K562 (cell line): ENCODE measurements around the gene CAMK1D. TPM values are rescaled to one million over a fixed set of nuclear protein-coding genes. Genes with fewer than 3 reads are reported as not detected.

Experiments
- ATAC-seq: fragments of 200-7000 bp; cut with Tn5 transposase; 3 replicates; pipeline ENCODE4 v1.9.1; 2020; ENCODE audit warnings: moderate library complexity
- BruUV-seq: library from RNA; stranded (reverse); fragments of 400-500 nt; replicated peaks from 2 replicates; lab custom pipeline; 2021; lab: Mats Ljungman, UMichigan
- CTCF ChIA-PET: fragments of 300-600 bp; formaldehyde crosslinking; extraction: SDS; loops from one replicate; lab custom pipeline; 2021; ENCODE audit warnings: low intra/inter-chr PET ratio; lab: Yijun Ruan, JAX
- POLR2A ChIA-PET: fragments of 300-600, 350-650 bp; sonication (Branson Sonifier 250); formaldehyde crosslinking; extraction: SDS; loops from one replicate; lab custom pipeline; 2021; ENCODE audit warnings: antibody characterized with exemption, inconsistent platforms; lab: Yijun Ruan, JAX
- DNase-seq, 4 experiments: peaks; one replicate each; pipeline versions ENCODE4 v3.0.0 to v3.0.0-alpha.2; 2011 to 2018; ENCODE audit warnings: low spot score in 3 of 4, mixed read lengths in 3 of 4; ENCODE audit errors: extremely low read depth in 1 of 4
- FAIRE-seq: peaks from 2 replicates; lab custom pipeline; 2011; peaks lifted over from hg19 to GRCh38; lab: Jason Lieb, UNC
- H2AFZ ChIP-seq: 2 replicates; pipeline ENCODE4 v1.6.0; 2011; ENCODE audit warnings: low read depth, low read length, control low read depth, inconsistent platforms
- H3K27ac ChIP-seq: fragments of 200-600 bp; 3 replicates; pipeline ENCODE4 v1.8.0; 2011; ENCODE audit warnings: low read depth, mild to moderate bottlenecking, control low read depth, inconsistent platforms, low read length, moderate library complexity, mixed read lengths; ENCODE audit errors: extremely low read depth
- H3K27me3 ChIP-seq, 2 experiments: fragments of 300-600 bp in 1 of 2; 2 replicates in 1 of 2; 3 replicates in 1 of 2; pipeline versions ENCODE4 v1.6.0 to v1.8.0; 2011; ENCODE audit warnings: inconsistent platforms in 2 of 2, low read length in 2 of 2, mild to moderate bottlenecking in 1 of 2, mixed read lengths in 1 of 2, moderate library complexity in 1 of 2; ENCODE audit not compliant: control insufficient read depth in 2 of 2, insufficient read depth in 2 of 2
- H3K36me3 ChIP-seq: fragments of 300-600 bp; 3 replicates; pipeline ENCODE4 v1.8.0; 2011; ENCODE audit warnings: mild to moderate bottlenecking, low read length, inconsistent platforms; ENCODE audit not compliant: control insufficient read depth, insufficient read depth
- H3K4me1 ChIP-seq, 2 experiments: fragments of 200-600 bp in 1 of 2; replicated peaks in 1 of 2; 2 replicates in 1 of 2; 3 replicates in 1 of 2; pipeline versions ENCODE4 v1.5.1 to v1.8.0; 2011; ENCODE audit warnings: inconsistent platforms in 2 of 2, low read length in 2 of 2, mild to moderate bottlenecking in 1 of 2, mixed read lengths in 1 of 2, moderate library complexity in 1 of 2; ENCODE audit not compliant: control insufficient read depth in 2 of 2, insufficient read depth in 2 of 2
- H3K4me2 ChIP-seq: 2 replicates; pipeline ENCODE4 v1.6.1; 2011; ENCODE audit warnings: low read length, control low read depth, inconsistent platforms, mixed read lengths; ENCODE audit not compliant: insufficient read depth
- H3K4me3 ChIP-seq: fragments of 200-600 bp; sonication (generic), shearing (Covaris generic); 2 replicates; pipeline ENCODE4 v1.5.1; 2016; ENCODE audit warnings: control low read depth, inconsistent platforms
- H3K79me2 ChIP-seq: fragments of 200-600 bp; 3 replicates; pipeline ENCODE4 v1.8.0; 2011; ENCODE audit warnings: low read length, inconsistent platforms; ENCODE audit not compliant: control insufficient read depth, insufficient read depth
- H3K9ac ChIP-seq, 2 experiments: 2 replicates each; pipeline versions ENCODE4 v1.6.0 to v1.6.1; 2011; ENCODE audit warnings: low read depth in 2 of 2, low read length in 2 of 2, control low read depth in 1 of 2, inconsistent platforms in 1 of 2, mild to moderate bottlenecking in 1 of 2, mixed read lengths in 1 of 2; ENCODE audit not compliant: insufficient read depth in 1 of 2
- H3K9me1 ChIP-seq: one replicate; pipeline ENCODE4 v1.6.0; 2011; ENCODE audit warnings: inconsistent platforms, mild to moderate bottlenecking, low read length, moderate library complexity; ENCODE audit not compliant: control insufficient read depth, insufficient read depth
- H3K9me3 ChIP-seq: replicated peaks from 2 replicates; pipeline ENCODE4 v1.5.1; 2011; ENCODE audit warnings: low read depth, low read length, inconsistent platforms; ENCODE audit not compliant: control insufficient read depth, insufficient read depth
- H4K20me1 ChIP-seq: replicated peaks from 2 replicates; pipeline ENCODE4 v1.6.1; 2011; ENCODE audit warnings: low read length, inconsistent platforms, mixed read lengths; ENCODE audit not compliant: control insufficient read depth, insufficient read depth
- BCL6 ChIP-seq: fragments of 250-450 bp; sonication (Bioruptor Pico); IDR thresholded peaks from 2 replicates; pipeline ENCODE4 v1.4.0; 2020
- E2F8 ChIP-seq: fragments of 450-650 bp; IDR thresholded peaks from 2 replicates; pipeline ENCODE4 v1.7.1; 2018; ENCODE audit warnings: mild to moderate bottlenecking, low read depth; ENCODE audit not compliant: partially characterized antibody
- ELF1 ChIP-seq: fragments of 200-800 bp; sonication (Bioruptor generic); IDR thresholded peaks from 2 replicates; pipeline ENCODE4 v1.6.1; 2016; ENCODE audit warnings: missing genetic modification characterization, missing compliant biosample characterization
- EP300 ChIP-seq: IDR thresholded peaks from 2 replicates; pipeline ENCODE4 v1.6.1; 2012; ENCODE audit warnings: low read length, improper control_type of control experiment
- HMG20B ChIP-seq: fragments of 250-450 bp; sonication (Bioruptor Pico); IDR thresholded peaks from 2 replicates; pipeline ENCODE4 v1.5.0; 2021; ENCODE audit warnings: mild to moderate bottlenecking
- HOXB6 ChIP-seq: fragments of 250-450 bp; sonication (Bioruptor Pico); IDR thresholded peaks from 2 replicates; pipeline ENCODE4 v1.5.1; 2022; ENCODE audit warnings: mild to moderate bottlenecking, borderline replicate concordance
- LEF1 ChIP-seq: fragments of 450-650 bp; IDR thresholded peaks from 2 replicates; pipeline ENCODE4 v1.6.1; 2016; ENCODE audit warnings: mild to moderate bottlenecking
- NEUROD1 ChIP-seq: fragments of 150-350 bp; IDR thresholded peaks from 2 replicates; pipeline ENCODE4 v1.6.1; 2014; ENCODE audit warnings: borderline replicate concordance, low read length, low read depth; ENCODE audit not compliant: partially characterized antibody
- NFIX ChIP-seq: fragments of 250-450 bp; sonication (Bioruptor Pico); IDR thresholded peaks from 2 replicates; pipeline ENCODE4 v1.4.0; 2020; ENCODE audit warnings: low read depth, mild to moderate bottlenecking, moderate library complexity
- RNF2 ChIP-seq: sonication (generic); IDR thresholded peaks from 2 replicates; pipeline ENCODE4 v1.6.1; 2016
- ZNF232 ChIP-seq: sonication (generic); formaldehyde crosslinking; IDR thresholded peaks from 2 replicates; pipeline ENCODE4 v1.8.0; 2022; ENCODE audit warnings: mild to moderate bottlenecking, missing genetic modification reagents
- WGBS: fragments of 100-300 bp; shearing (Covaris generic); methylation state at CpG from one replicate; pipeline ENCODE4 v1.1.6; 2016; ENCODE audit warnings: low coverage, mixed read lengths; ENCODE audit not compliant: insufficient coverage; ENCODE audit errors: missing lambda C conversion rate; 5-methylcytosine and 5-hydroxymethylcytosine counted together
- in situ Hi-C: fragments of 300-500 bp; cut with MboI; formaldehyde crosslinking; loops from 4 replicates; pipeline ENCODE4 v1.15.0; 2018; ENCODE audit warnings: inconsistent platforms, mixed read lengths
- intact Hi-C: fragments of 100-400 bp; cut with micrococcal nuclease; formaldehyde crosslinking; loops from 2 replicates; pipeline ENCODE4 v1.14.2; 2022
- polyA plus RNA-seq, 8 experiments: library from polyadenylated mRNA; depleted of rRNA in 4 of 8; stranded (reverse) in 5 of 8; unstranded in 3 of 8; fragments of >200 nt; fragmentation: Nextera tagmentation in 2 of 8; fragmentation: Illumina TruSeq in 1 of 8; extraction: Ambion mirVana in 2 of 8; extraction: Trizol in 1 of 8; gene quantifications; 2 replicates each; pipeline versions ENCODE4 v1.2.1 to v1.2.3, GENCODE V29; 2011 to 2014; ENCODE audit warnings: inconsistent platforms in 1 of 8, missing spikeins in 1 of 8
- total RNA-seq, 7 experiments: library from RNA; depleted of rRNA in 6 of 7; stranded (reverse); fragments of >200 nt in 6 of 7; fragmentation: Illumina TruSeq in 2 of 7; extraction: Trizol in 2 of 7; gene quantifications; 2 replicates each; pipeline versions ENCODE4 v1.2.1 to v1.2.3, GENCODE V29; 2011 to 2021; ENCODE audit warnings: low replicate concordance in 1 of 7
- TF ChIP-seq, protein P1 (sequence below): fragments of 250-450 bp; sonication (Bioruptor Pico); IDR thresholded peaks from 2 replicates; pipeline ENCODE4 v1.8.0; 2022; ENCODE audit warnings: inconsistent platforms

Gene CAMK1D
- total and polyA plus RNA-seq, 9 of the 15 experiments (the other 6 are each of a cell fraction or from before 2014, with no cell fraction given), result 0.12 to 0.24 (median 0.20) TPM; not detected in 5

DNA sequence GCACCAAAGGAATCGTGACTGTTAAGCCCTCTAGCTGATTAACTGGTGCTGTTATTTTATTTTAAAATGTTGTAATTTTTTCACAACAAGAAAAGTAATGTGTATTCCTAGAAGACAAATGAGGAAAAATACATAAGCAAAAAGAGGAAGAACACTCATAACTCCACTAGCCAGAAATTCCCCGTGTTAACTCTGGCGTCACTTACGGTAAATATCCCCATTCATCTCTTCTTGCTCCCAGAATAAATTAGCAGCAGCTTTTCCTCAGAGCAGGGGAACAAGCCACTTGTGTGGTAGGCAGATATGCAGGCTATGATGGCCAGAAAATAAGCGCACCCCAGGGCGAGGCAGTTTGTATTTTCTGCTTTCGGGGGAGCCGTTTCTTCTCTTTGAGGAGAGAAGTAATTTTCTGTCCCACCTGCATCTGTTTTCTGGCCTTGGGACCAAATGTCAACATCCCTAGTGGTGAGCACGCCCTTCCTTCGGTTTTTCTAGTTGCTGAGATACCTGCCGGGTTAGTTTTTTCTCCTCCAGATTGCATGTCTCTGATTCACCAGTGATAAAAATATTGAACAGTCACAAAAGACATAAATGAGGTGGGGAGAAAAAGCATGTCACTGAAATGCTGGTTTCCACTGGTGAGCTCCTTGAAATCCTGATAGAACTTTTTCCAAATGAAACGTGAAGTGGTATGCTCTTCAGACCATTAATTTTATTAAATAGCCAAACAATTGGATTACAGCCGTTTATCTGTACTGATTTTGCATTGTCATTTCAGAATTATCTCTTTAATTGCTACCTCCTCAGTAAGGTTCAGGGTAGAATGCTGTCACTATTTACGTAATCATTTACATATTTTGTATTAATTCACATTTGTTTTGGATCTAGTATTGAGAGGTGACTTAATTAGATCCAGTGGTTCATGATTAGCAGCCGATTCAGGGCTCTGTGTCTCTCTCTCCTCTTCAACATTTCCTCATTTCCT is 268.1 kb downstream of the CAMK1D start (continued):
- TF ChIP-seq NFIX (CRISPR knock-in tag) (no peak), BCL6 (CRISPR knock-in tag) (no peak)
- TF ChIP-seq, all 486 proteins: peak for 0

DNA sequence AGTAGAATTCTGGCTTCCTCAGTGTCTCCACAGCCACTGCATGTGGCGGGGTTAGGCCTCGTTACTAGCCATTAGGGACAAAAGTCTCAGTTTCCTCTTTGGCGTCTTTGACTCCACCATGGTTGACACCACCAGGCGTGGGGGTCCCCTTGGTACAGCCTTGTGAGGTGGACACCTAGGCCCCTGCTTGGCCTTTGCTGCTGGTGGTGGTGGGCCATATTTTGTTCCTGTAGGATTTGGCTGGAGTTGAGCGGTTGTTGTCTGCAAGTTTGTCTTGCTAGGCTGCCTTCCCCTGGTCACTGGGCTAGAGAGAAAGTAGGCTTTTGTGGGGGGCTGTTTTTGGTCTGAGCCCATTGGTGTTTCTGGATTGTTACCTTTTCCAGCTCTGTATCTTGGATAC is 272.7 kb downstream of the CAMK1D start:
- intact Hi-C loops, result no loop called here
- Histone ChIP-seq H3K9me3 (no peaks in the 10 kb centered on the region), H3K9ac (no peak overlapping the region), H3K79me2 (no peaks in the 10 kb centered on the region), H3K4me1 (no peaks in the 10 kb centered on the region), H3K4me3 (no peak overlapping the region), H4K20me1 (no peaks in the 10 kb centered on the region), H3K9me1 (no peaks in the 10 kb centered on the region), H3K27ac (no peak overlapping the region), H2AFZ (no peak overlapping the region), H3K36me3 (no peaks in the 10 kb centered on the region), H3K27me3 (peaks cover 0 to 13% of the 10 kb centered on the region in 2 experiments; a peak in 1 of 5 replicates), H3K4me2 (no peak overlapping the region)
- DNase-seq, result no peak
- POLR2A ChIA-PET, result no interaction called here
- no TSS peak for BruUV-seq
- in situ Hi-C loops, result no loop called here
- 0% methylated on average over 5 of the region's 5 CpGs for WGBS
- no peak for FAIRE-seq
- no peak for ATAC-seq
- CTCF ChIA-PET, result no interaction called here
- TF ChIP-seq RNF2 (no peak), HOXB6 (CRISPR knock-in tag) (no peak), ELF1 (tag) (no peak), HMG20B (no peak), NEUROD1 (no peak), ZNF232 (CRISPR knock-in tag) (no peak), EP300 (no peak), LEF1 (no peak), E2F8 (no peak)
- TF ChIP-seq, protein P1, sequence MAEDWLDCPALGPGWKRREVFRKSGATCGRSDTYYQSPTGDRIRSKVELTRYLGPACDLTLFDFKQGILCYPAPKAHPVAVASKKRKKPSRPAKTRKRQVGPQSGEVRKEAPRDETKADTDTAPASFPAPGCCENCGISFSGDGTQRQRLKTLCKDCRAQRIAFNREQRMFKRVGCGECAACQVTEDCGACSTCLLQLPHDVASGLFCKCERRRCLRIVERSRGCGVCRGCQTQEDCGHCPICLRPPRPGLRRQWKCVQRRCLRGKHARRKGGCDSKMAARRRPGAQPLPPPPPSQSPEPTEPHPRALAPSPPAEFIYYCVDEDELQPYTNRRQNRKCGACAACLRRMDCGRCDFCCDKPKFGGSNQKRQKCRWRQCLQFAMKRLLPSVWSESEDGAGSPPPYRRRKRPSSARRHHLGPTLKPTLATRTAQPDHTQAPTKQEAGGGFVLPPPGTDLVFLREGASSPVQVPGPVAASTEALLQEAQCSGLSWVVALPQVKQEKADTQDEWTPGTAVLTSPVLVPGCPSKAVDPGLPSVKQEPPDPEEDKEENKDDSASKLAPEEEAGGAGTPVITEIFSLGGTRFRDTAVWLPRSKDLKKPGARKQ, result no peak
